Fibroblast of skin of right quadriceps (primary cell): Measurements from ENCODE around the gene PDE4D.
"Not testable (repeated sequence)": the region's sequence is repeated elsewhere in the genome, so short reads cannot be mapped to it uniquely, and the experiment has no call there.

Source experiments
- DNase-seq: peaks from one replicate; pipeline ENCODE4 v3.0.0-alpha.2; 2013

The PDE4D gene

GRCh38 chr5:59090323-59090722 is 803.2 kb downstream of the PDE4D start:
- no peak for DNase-seq

- no peak for DNase-seq
Measured at GRCh38 chr5:59089767-59090166, 803.8 kb downstream of the PDE4D start.

GRCh38 chr5:59088546-59088945 is 805.0 kb downstream of the PDE4D start:
- DNase-seq: no peak

- no peak for DNase-seq
Measured at GRCh38 chr5:59086024-59086423, 807.5 kb downstream of the PDE4D start.

- no peak for DNase-seq
Measured at GRCh38 chr5:59081693-59082092, 811.8 kb downstream of the PDE4D start.

GRCh38 chr5:59079622-59080620 is 813.6 kb downstream of the PDE4D start:
- peak; percentile 92 for DNase-seq

- no peak for DNase-seq
Measured at GRCh38 chr5:59071755-59072549, 821.6 kb downstream of the PDE4D start.

- peak; percentile 97 for DNase-seq
Measured at GRCh38 chr5:59069438-59070079, 824.0 kb downstream of the PDE4D start.

GRCh38 chr5:59067956-59068656 is 825.4 kb downstream of the PDE4D start:
- peak; percentile 75 for DNase-seq

- DNase-seq: peak; percentile 94
Measured at GRCh38 chr5:59066367-59067163, 827.0 kb downstream of the PDE4D start.

- peak; percentile 83 for DNase-seq
Measured at GRCh38 chr5:59065554-59065953, 828.0 kb downstream of the PDE4D start.

- peak; percentile 8 for DNase-seq
Measured at GRCh38 chr5:59064293-59064692, 829.2 kb downstream of the PDE4D start.

- DNase-seq: peak; percentile 82
Measured at GRCh38 chr5:59062986-59063683, 830.4 kb downstream of the PDE4D start.

GRCh38 chr5:59061377-59061776 is 832.1 kb downstream of the PDE4D start:
- DNase-seq: peak; percentile 53

GRCh38 chr5:59058969-59059687 is 834.4 kb downstream of the PDE4D start:
- DNase-seq: no peak

- DNase-seq: no peak
Measured at GRCh38 chr5:59058237-59058636, 835.3 kb downstream of the PDE4D start.

- not testable (repeated sequence) for DNase-seq
Measured at GRCh38 chr5:59056599-59056998, 836.9 kb downstream of the PDE4D start.

GRCh38 chr5:59055745-59056448 is 837.6 kb downstream of the PDE4D start:
- DNase-seq: peak; percentile 9

- DNase-seq: no peak
Measured at GRCh38 chr5:59054963-59055528, 838.5 kb downstream of the PDE4D start.
